HepG2 (cell line): Measurements from ENCODE around the gene CIITA. TPM values are rescaled to one million over a fixed set of nuclear protein-coding genes. Genes with fewer than 3 reads are reported as not detected.

Source experiments
- CEBPB ChIP-seq: IDR thresholded peaks from 2 replicates; pipeline ENCODE4 v1.6.1; 2011; ENCODE audit warnings: low read depth, low read length, improper control_type of control experiment, borderline replicate concordance
- CENPT ChIP-seq: sonication (generic); formaldehyde crosslinking; IDR thresholded peaks from 2 replicates; pipeline ENCODE4 v1.8.0; 2022; ENCODE audit warnings: low read depth, mild to moderate bottlenecking, moderate library complexity, missing genetic modification reagents
- KDM6A ChIP-seq: IDR thresholded peaks from 2 replicates; pipeline ENCODE4 v1.6.1; 2016; ENCODE audit warnings: low read depth
- NFAT5 ChIP-seq: sonication (generic); formaldehyde crosslinking; IDR thresholded peaks from 2 replicates; pipeline ENCODE4 v1.4.0; 2020; ENCODE audit warnings: missing genetic modification reagents
- ZBTB40 ChIP-seq, 2 experiments: fragments of 450-650 bp in 1 of 2; sonication (generic) in 1 of 2; formaldehyde crosslinking in 1 of 2; IDR thresholded peaks; 2 replicates each; pipeline versions ENCODE4 v1.6.1 to v1.8.0; 2016 to 2022; ENCODE audit warnings: antibody characterized with exemption in 1 of 2, mild to moderate bottlenecking in 1 of 2, missing genetic modification reagents in 1 of 2
- ZNF10 ChIP-seq: sonication (generic); formaldehyde crosslinking; IDR thresholded peaks from 2 replicates; pipeline ENCODE4 v1.4.0; 2020; ENCODE audit warnings: mild to moderate bottlenecking, low read depth, missing genetic modification reagents, borderline replicate concordance
- ZNF138 ChIP-seq: sonication (generic); formaldehyde crosslinking; IDR thresholded peaks from 2 replicates; pipeline ENCODE4 v1.5.0; 2020; ENCODE audit warnings: mild to moderate bottlenecking, low read depth, missing genetic modification reagents
- ZNF274 ChIP-seq: sonication (generic); formaldehyde crosslinking; IDR thresholded peaks from 2 replicates; pipeline ENCODE4 v1.5.1; 2020; ENCODE audit warnings: mild to moderate bottlenecking, missing genetic modification reagents
- ZNF333 ChIP-seq: sonication (generic); formaldehyde crosslinking; IDR thresholded peaks from 2 replicates; pipeline ENCODE4 v1.4.0; 2020; ENCODE audit warnings: mild to moderate bottlenecking, missing genetic modification reagents, borderline replicate concordance
- ZNF547 ChIP-seq: sonication (generic); formaldehyde crosslinking; IDR thresholded peaks from 2 replicates; pipeline ENCODE4 v1.5.1; 2020; ENCODE audit warnings: mild to moderate bottlenecking, missing genetic modification reagents
- ZNF570 ChIP-seq: sonication (generic); formaldehyde crosslinking; IDR thresholded peaks from 2 replicates; pipeline ENCODE4 v1.4.0; 2020; ENCODE audit warnings: mild to moderate bottlenecking, missing genetic modification reagents, borderline replicate concordance
- ZNF615 ChIP-seq: sonication (generic); formaldehyde crosslinking; IDR thresholded peaks from 2 replicates; pipeline ENCODE4 v1.5.0; 2020; ENCODE audit warnings: mild to moderate bottlenecking, missing genetic modification reagents, borderline replicate concordance
- polyA plus RNA-seq, 8 experiments: library from polyadenylated mRNA; depleted of rRNA in 3 of 8; stranded (reverse) in 7 of 8; unstranded in 1 of 8; fragments of >200 nt; fragmentation: Illumina TruSeq in 4 of 8; extraction: Trizol in 4 of 8; gene quantifications; 2 replicates each; pipeline versions ENCODE4 v1.2.1 to v1.2.3, GENCODE V29; 2011 to 2016; ENCODE audit warnings: low read depth in 4 of 8, missing spikeins in 1 of 8, mixed read lengths in 1 of 8; ENCODE audit not compliant: insufficient read depth in 1 of 8
- total RNA-seq, 5 experiments: library from RNA; depleted of rRNA; stranded (reverse); fragments of >200 nt; fragmentation: Illumina TruSeq; extraction: Trizol; gene quantifications; 2 replicates each; pipeline ENCODE4 v1.2.3, GENCODE V29; 2016; ENCODE audit warnings: low read depth in 1 of 5

The CIITA gene
- total and polyA plus RNA-seq, 2 of the 13 experiments (the other 11 are each of a cell fraction or from before 2014, with no cell fraction given), result 0.08 to 0.09 TPM

GRCh38 chr16:10895053-10895946 lies 18.3 kb downstream of the CIITA start (continued):
- no peak for TF ChIP-seq ZNF570
- TF ChIP-seq KDM6A (CRISPR knock-in tag), result no peak
- TF ChIP-seq CEBPB, result no peak
- peak; percentile 91; the same call in 1 of the 2 replicates for TF ChIP-seq ZNF138
- TF ChIP-seq ZNF10 (CRISPR knock-in tag), result no peak
- peak; percentile 93; the same call in 1 of the 2 replicates for TF ChIP-seq NFAT5
- 0 out of 2 replicates have a peak, but pooled peaks have one; percentile 41 for TF ChIP-seq ZNF615 (CRISPR knock-in tag)
- peak; percentile 79; the same call in 1 of the 2 replicates for TF ChIP-seq ZNF547 (CRISPR knock-in tag)
- peak; percentile 96 for TF ChIP-seq ZNF274 (CRISPR knock-in tag)
- no peak for TF ChIP-seq ZBTB40 (IDR thresholded peaks at IDR 0.05)
- TF ChIP-seq ZBTB40 (CRISPR knock-in tag; IDR thresholded peaks at IDR 0.05), result peak; percentile 88
- peak; percentile 80; the same call in 1 of the 2 replicates for TF ChIP-seq ZNF333 (CRISPR knock-in tag)
- TF ChIP-seq CENPT, result no peak
